IMR-90 (cell line): ENCODE data around the gene DNM3. TPM values are rescaled to one million over a fixed set of nuclear protein-coding genes. Genes with fewer than 3 reads are reported as not detected.

Experiments
- ATAC-seq: fragments of 200-7000 bp; cut with Tn5 transposase; 2 replicates; pipeline ENCODE4 v1.9.1; 2020; ENCODE audit warnings: low read depth, mild to moderate bottlenecking, moderate library complexity
- BruUV-seq: library from RNA; stranded (reverse); fragments of 400-500 nt; replicated peaks from 2 replicates; lab custom pipeline; 2021; lab: Mats Ljungman, UMichigan
- CTCF ChIA-PET: fragments of 300-600 bp; formaldehyde crosslinking; extraction: SDS; loops from one replicate; lab custom pipeline; 2021; ENCODE audit warnings: antibody characterized with exemption; lab: Yijun Ruan, JAX
- POLR2A ChIA-PET: fragments of 300-600 bp; sonication (Branson Sonifier 250); formaldehyde crosslinking; loops from one replicate; lab custom pipeline; 2022; ENCODE audit warnings: antibody characterized with exemption; ENCODE audit not compliant: unreplicated experiment; lab: Charles Lee
- DNase-seq: peaks from one replicate; pipeline ENCODE4 v3.0.0; 2013
- H2AFZ ChIP-seq: replicated peaks from 2 replicates; pipeline ENCODE3; 2013; ENCODE audit warnings: low read length, mild to moderate bottlenecking; ENCODE audit not compliant: poor library complexity
- H2AK5ac ChIP-seq: 2 replicates; pipeline ENCODE4 v1.6.1; 2013; ENCODE audit warnings: low read depth, low read length, inconsistent platforms
- H2AK9ac ChIP-seq: replicated peaks from 2 replicates; pipeline ENCODE3; 2013; ENCODE audit warnings: mild to moderate bottlenecking, low read depth, low read length, moderate library complexity; ENCODE audit not compliant: poor library complexity
- H2BK120ac ChIP-seq: 2 replicates; pipeline ENCODE4 v1.6.1; 2013; ENCODE audit warnings: low read depth, low read length, inconsistent platforms
- H2BK15ac ChIP-seq: 3 replicates; pipeline ENCODE4 v1.6.1; 2013; ENCODE audit warnings: low read depth, low read length, inconsistent platforms
- H2BK20ac ChIP-seq: 2 replicates; pipeline ENCODE4 v1.6.1; 2013; ENCODE audit warnings: low read depth, mild to moderate bottlenecking, inconsistent platforms, low read length, moderate library complexity
- H2BK5ac ChIP-seq: 2 replicates; pipeline ENCODE4 v1.6.1; 2013; ENCODE audit warnings: mild to moderate bottlenecking, low read depth, low read length, inconsistent platforms; ENCODE audit not compliant: poor library complexity, severe bottlenecking
- H3K14ac ChIP-seq: replicated peaks from 2 replicates; pipeline ENCODE4 v1.6.1; 2013; ENCODE audit warnings: low read depth, low read length, inconsistent platforms
- H3K18ac ChIP-seq: 2 replicates; pipeline ENCODE4 v1.6.1; 2013; ENCODE audit warnings: low read depth, low read length, control low read depth
- H3K23ac ChIP-seq: 2 replicates; pipeline ENCODE4 v1.6.1; 2013; ENCODE audit warnings: low read depth, low read length, inconsistent platforms
- H3K27ac ChIP-seq: 2 replicates; pipeline ENCODE4 v1.5.1; 2013; ENCODE audit warnings: mild to moderate bottlenecking, control low read depth, low read length; ENCODE audit not compliant: insufficient read depth
- H3K27me3 ChIP-seq: 2 replicates; pipeline ENCODE4 v1.6.1; 2013; ENCODE audit warnings: low read length; ENCODE audit not compliant: control insufficient read depth, insufficient read depth
- H3K36me3 ChIP-seq: 2 replicates; pipeline ENCODE4 v1.6.1; 2013; ENCODE audit warnings: low read length, mixed read lengths; ENCODE audit not compliant: control insufficient read depth, insufficient read depth
- H3K4ac ChIP-seq: 2 replicates; pipeline ENCODE4 v1.6.1; 2013; ENCODE audit warnings: low read depth, low read length, inconsistent platforms
- H3K4me1 ChIP-seq: 2 replicates; pipeline ENCODE4 v1.6.1; 2013; ENCODE audit warnings: low read length, mixed read lengths; ENCODE audit not compliant: control insufficient read depth, insufficient read depth
- H3K4me2 ChIP-seq: 2 replicates; pipeline ENCODE4 v1.6.1; 2013; ENCODE audit warnings: low read depth, mild to moderate bottlenecking, control low read depth, low read length, moderate library complexity
- H3K4me3 ChIP-seq: 2 replicates; pipeline ENCODE4 v1.5.1; 2013; ENCODE audit warnings: low read depth, mild to moderate bottlenecking, control low read depth, low read length, moderate library complexity; ENCODE audit not compliant: insufficient read depth
- H3K56ac ChIP-seq: 2 replicates; pipeline ENCODE4 v1.6.1; 2013; ENCODE audit warnings: low read length, inconsistent platforms; ENCODE audit not compliant: insufficient read depth; ENCODE audit errors: extremely low read depth
- H3K79me1 ChIP-seq, 2 experiments: 2 replicates each; pipeline ENCODE4 v1.6.1; 2013; ENCODE audit warnings: low read length in 2 of 2, inconsistent platforms in 1 of 2, low read depth in 1 of 2
- H3K9ac ChIP-seq: 2 replicates; pipeline ENCODE4 v1.6.1; 2013; ENCODE audit warnings: low read depth, low read length, control low read depth
- H3K9me1 ChIP-seq: 2 replicates; pipeline ENCODE4 v1.6.1; 2013; ENCODE audit warnings: low read length, inconsistent platforms; ENCODE audit not compliant: insufficient read depth
- H3K9me3 ChIP-seq: 2 replicates; pipeline ENCODE4 v1.6.1; 2013; ENCODE audit warnings: low read length; ENCODE audit not compliant: control insufficient read depth, insufficient read depth
- H4K20me1 ChIP-seq: 2 replicates; pipeline ENCODE4 v1.6.1; 2013; ENCODE audit warnings: low read length, inconsistent platforms; ENCODE audit not compliant: insufficient read depth
- H4K5ac ChIP-seq: 2 replicates; pipeline ENCODE4 v1.6.1; 2013; ENCODE audit warnings: mild to moderate bottlenecking, low read depth, low read length, control low read depth
- H4K8ac ChIP-seq, 2 experiments: 2 replicates each; pipeline ENCODE4 v1.6.1; 2013; ENCODE audit warnings: low read depth in 2 of 2, low read length in 2 of 2, control low read depth in 1 of 2, inconsistent platforms in 1 of 2
- H4K91ac ChIP-seq: 2 replicates; pipeline ENCODE4 v1.6.1; 2013; ENCODE audit warnings: low read depth, low read length, inconsistent platforms; ENCODE audit not compliant: insufficient read depth
- FOS ChIP-seq: fragments of 150-350 bp; IDR thresholded peaks from 2 replicates; pipeline ENCODE4 v1.6.1; 2016; ENCODE audit warnings: low read depth, low read length
- MAZ ChIP-seq: IDR thresholded peaks from 2 replicates; pipeline ENCODE4 v1.6.1; 2012; ENCODE audit warnings: low read depth, mild to moderate bottlenecking, low read length, improper control_type of control experiment, moderate library complexity, borderline replicate concordance
- WGBS, 2 experiments: methylation state at CpG; one replicate each; pipeline versions ENCODE4 v1.1.5 to v1.1.7; 2013; ENCODE audit warnings: missing lambda C conversion rate in 2 of 2; ENCODE audit not compliant: insufficient read length in 1 of 2; ENCODE audit errors: extremely low coverage in 2 of 2; 5-methylcytosine and 5-hydroxymethylcytosine counted together
- dilution Hi-C: fragments of 300-500 bp; cut with HindIII; formaldehyde crosslinking; loops from one replicate; pipeline ENCODE4 v1.14.3; 2018; ENCODE audit warnings: low sequenced_read_pairs; ENCODE audit not compliant: unreplicated experiment
- in situ Hi-C: fragments of 300-500 bp; cut with MboI; formaldehyde crosslinking; loops from 3 replicates; pipeline ENCODE4 v1.14.3; 2019; ENCODE audit warnings: low sequenced_read_pairs, inconsistent platforms, mixed read lengths
- intact Hi-C: fragments of 100-400 bp; cut with micrococcal nuclease; formaldehyde crosslinking; loops from 2 replicates; pipeline ENCODE4 v1.10.0; 2022
- polyA plus RNA-seq, 3 experiments: library from polyadenylated mRNA; depleted of rRNA; stranded (reverse); fragments of >200 nt; gene quantifications; 2 replicates each; pipeline ENCODE4 v1.2.3, GENCODE V29; 2012; ENCODE audit warnings: low replicate concordance in 1 of 3
- total RNA-seq: library from RNA; depleted of rRNA; stranded (reverse); fragments of >200 nt; gene quantifications from 2 replicates; pipeline ENCODE4 v1.2.3, GENCODE V29; 2012

Gene DNM3
- total and polyA plus RNA-seq, 2 of the 4 experiments (the other 2 are of a cell fraction), result 0.36 TPM

DNA sequence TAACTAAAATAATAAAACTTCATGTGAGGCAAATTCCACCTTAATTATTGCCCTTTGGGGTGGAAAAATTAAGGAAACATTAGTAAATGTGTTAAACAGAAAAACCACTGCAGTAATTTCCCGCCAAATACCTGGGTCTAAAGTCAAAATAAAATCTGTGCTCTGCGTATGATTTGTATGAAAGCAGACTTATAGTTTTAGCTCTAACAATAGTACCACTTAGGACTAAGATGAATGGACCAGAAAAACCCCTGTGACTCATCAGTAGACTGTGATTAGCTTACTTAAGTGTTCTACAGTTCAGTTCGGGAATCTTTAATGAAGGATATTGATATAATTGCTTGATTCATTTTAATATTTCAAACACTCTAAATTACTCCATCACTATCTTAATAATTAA lies 555.9 kb downstream of the DNM3 start:
- ATAC-seq (no peak), DNase-seq (peak; percentile 75)
- Histone ChIP-seq H3K23ac (no peak overlapping the region), H4K5ac (no peak overlapping the region), H2AK9ac (no peak overlapping the region), H2BK20ac (no peak overlapping the region), H3K27me3 (no peaks in the 10 kb centered on the region), H3K27ac (no peak overlapping the region), H3K9me3 (no peaks in the 10 kb centered on the region), H3K4me1 (peaks cover 4% of the 10 kb centered on the region), H2BK5ac (no peak overlapping the region), H3K14ac (no peak overlapping the region), H4K20me1 (no peaks in the 10 kb centered on the region), H3K9ac (no peak overlapping the region), H3K79me1 (no peaks in the 10 kb centered on the region), H2AFZ (no peak overlapping the region), H2BK15ac (no peak overlapping the region), H2BK120ac (no peak overlapping the region), H3K4me2 (no peak overlapping the region), H3K4me3 (no peak overlapping the region), H3K4ac (no peak overlapping the region), H3K9me1 (no peaks in the 10 kb centered on the region), H3K36me3 (no peaks in the 10 kb centered on the region), H3K18ac (no peak overlapping the region), H4K8ac (no peak overlapping the region), H3K56ac (no peak overlapping the region), H4K91ac (no peak overlapping the region), H2AK5ac (no peak overlapping the region)
- TF ChIP-seq MAZ (no peak), FOS (peak; percentile 52; the same call in 1 of the 2 replicates)
- ChIA-PET CTCF (no interaction called here), POLR2A (no interaction called here)
- dilution Hi-C loops, result no loop called here
- in situ Hi-C loops, result loop anchor here (10.0 kb wide), 1 partner anchor 252 kb away; no protein-coding TSS in a partner anchor
- BruUV-seq, result no TSS peak
- intact Hi-C loops, result loop anchor here (5.0 kb wide), 2 partner anchors 125 to 140 kb away; no protein-coding TSS in a partner anchor
- no CpG with 5 or more reads among the region's 3 CpGs for WGBS, 2 experiments
